Body of pancreas (tissue), 4 donors: ENCODE data around the gene ITM2C. TPM values are rescaled to one million over a fixed set of nuclear protein-coding genes. Genes with fewer than 3 reads are reported as not detected.
A peak's percentile ranks its signal among the peaks of the same experiment; 100 is the strongest.

ENCODE experiments used
- ATAC-seq: fragments of 150-250 bp; one replicate; pipeline ENCODE4 v1.9.1; 2016
- DNase-seq, 4 donors: peaks; one replicate each; pipeline ENCODE4 v3.0.0-alpha.2; 2019
- H3K27ac ChIP-seq, 4 donors: fragments of 200-600 bp; sonication (generic); 1 replicate in 3 of 4; 2 replicates in 1 of 4; pipeline versions ENCODE4 v1.5.1 to v1.6.1; 2016 to 2019; ENCODE audit warnings: mild to moderate bottlenecking in 1 of 4, mixed read lengths in 1 of 4, moderate library complexity in 1 of 4
- H3K27me3 ChIP-seq, 2 donors: fragments of 200-600 bp; sonication (generic); one replicate each; pipeline ENCODE4 v1.6.0; 2016; ENCODE audit warnings: mild to moderate bottlenecking in 1 of 2
- H3K36me3 ChIP-seq, 2 donors: fragments of 200-600 bp; sonication (generic); replicated peaks in 1 of 2; 2 replicates each; pipeline ENCODE4 v1.5.1; 2016; ENCODE audit warnings: low read depth in 2 of 2; ENCODE audit not compliant: insufficient read depth in 1 of 2
- H3K4me1 ChIP-seq: fragments of 200-600 bp; sonication (generic); one replicate; pipeline ENCODE4 v1.6.0; 2016
- H3K4me3 ChIP-seq, 2 donors: fragments of 200-600 bp; sonication (generic); 1 replicate in 1 of 2; 2 replicates in 1 of 2; pipeline ENCODE4 v1.5.1; 2016 to 2019
- H3K9me3 ChIP-seq, 3 donors: fragments of 200-600 bp; sonication (generic); 1 replicate in 2 of 3; 2 replicates in 1 of 3; pipeline ENCODE4 v1.5.1; 2016
- CTCF ChIP-seq, 7 experiments: fragments of 450-650 bp in 4 of 7; fragments of 200-600 bp in 3 of 7; sonication (generic) in 3 of 7; IDR thresholded peaks; one replicate each; pipeline ENCODE4 v1.5.1; 2016 to 2019; ENCODE audit warnings: antibody characterized with exemption in 7 of 7
- POLR2A ChIP-seq, 3 donors: fragments of 450-650 bp; IDR thresholded peaks; one replicate each; pipeline ENCODE4 v1.6.1; 2016; ENCODE audit warnings: antibody characterized with exemption in 3 of 3, mild to moderate bottlenecking in 2 of 3
- WGBS, 2 donors: methylation state at CpG; one replicate each; pipeline ENCODE4 v1.1.5; 2017; 5-methylcytosine and 5-hydroxymethylcytosine counted together
- intact Hi-C: fragments of 100-400 bp; cut with DNase I; formaldehyde crosslinking; loops from one replicate; pipeline ENCODE4 v1.15.1; 2023
- total RNA-seq, 2 donors: library from RNA; depleted of rRNA; stranded (reverse); fragments of >200 nt; gene quantifications; one replicate each; pipeline ENCODE4 v1.1.0, GENCODE V29; 2016

The ITM2C gene
- total RNA-seq, 2 donors from 2014 or later: 32.9 to 43.8 TPM

GRCh38 chr2:230874456-230874855, 9.7 kb downstream of the ITM2C start:
- DNase-seq: peak in 1 of 4 donors; percentile 6
- H3K27ac ChIP-seq: no peak overlapping the region

GRCh38 chr2:230874876-230875275, 10.1 kb downstream of the ITM2C start:
- no peak for TF ChIP-seq POLR2A (IDR thresholded peaks at IDR 0.05)
- no peak for TF ChIP-seq CTCF (IDR thresholded peaks at IDR 0.05)
- WGBS, 2 donors: 90 to 92% methylated on average over 6 to 10 of the region's 10 CpGs
- Histone ChIP-seq H3K9me3 (no peaks in the 10 kb centered on the region), H3K27me3 (no peaks in the 10 kb centered on the region), H3K4me1 (no peaks in the 10 kb centered on the region), H3K27ac (no peak overlapping the region), H3K36me3 (peaks cover 0 to 2% of the 10 kb centered on the region in 2 donors), H3K4me3 (no peak overlapping the region)
- intact Hi-C loops: no loop called here
- ATAC-seq (no peak), DNase-seq (peak in 1 of 4 donors; percentile 6)

More at GRCh38 chr2:230874456-230874855, 9.7 kb downstream of the ITM2C start:
- no peak for TF ChIP-seq CTCF (IDR thresholded peaks at IDR 0.05)
- TF ChIP-seq POLR2A (IDR thresholded peaks at IDR 0.05): no peak
- H3K4me3 ChIP-seq: no peak overlapping the region
- no peaks in the 10 kb centered on the region for H3K4me1 ChIP-seq
- H3K36me3 ChIP-seq: peaks cover 0 to 2% of the 10 kb centered on the region in 2 donors
- intact Hi-C loops: no loop called here
- WGBS, 2 donors: 85 to 86% methylated on average over 9 to 10 of the region's 11 CpGs
- ATAC-seq: no peak
- no peaks in the 10 kb centered on the region for H3K27me3 ChIP-seq
- no peaks in the 10 kb centered on the region for H3K9me3 ChIP-seq

GRCh38 chr2:230875347-230876315, 10.9 kb downstream of the ITM2C start:
- no peak overlapping the region for H3K4me3 ChIP-seq
- H3K36me3 ChIP-seq: peaks cover 0 to 2% of the 10 kb centered on the region in 2 donors
- intact Hi-C loops: no loop called here
- no peak for ATAC-seq
- peak in 1 of 4 donors; percentile 5 for DNase-seq
- no peaks in the 10 kb centered on the region for H3K27me3 ChIP-seq
- H3K4me1 ChIP-seq: no peaks in the 10 kb centered on the region
- 91 to 98% methylated on average over 20 to 34 of the region's 34 CpGs for WGBS, 2 donors
- TF ChIP-seq CTCF (IDR thresholded peaks at IDR 0.05) (no peak), POLR2A (IDR thresholded peaks at IDR 0.05) (no peak)
- no peaks in the 10 kb centered on the region for H3K9me3 ChIP-seq
- H3K27ac ChIP-seq: no peak overlapping the region

GRCh38 chr2:230877116-230877758, 12.5 kb downstream of the ITM2C start:
- intact Hi-C loops: no loop called here
- Histone ChIP-seq H3K36me3 (peaks cover 0 to 2% of the 10 kb centered on the region in 2 donors), H3K27ac (no peak overlapping the region), H3K4me1 (no peaks in the 10 kb centered on the region), H3K4me3 (no peak overlapping the region), H3K9me3 (no peaks in the 10 kb centered on the region), H3K27me3 (no peaks in the 10 kb centered on the region)
- ATAC-seq (no peak), DNase-seq (peak in 1 of 4 donors; percentile 8)
- 87 to 90% methylated on average over 12 to 27 of the region's 27 CpGs for WGBS, 2 donors
- TF ChIP-seq POLR2A (IDR thresholded peaks at IDR 0.05) (no peak), CTCF (IDR thresholded peaks at IDR 0.05) (no peak)
